ENCODE measurements around the gene SAPCD2. TPM values are rescaled to one million over a fixed set of nuclear protein-coding genes. Genes with fewer than 3 reads are reported as not detected.

The SAPCD2 gene
- total and polyA plus RNA-seq, 2 of the 4 experiments (the other 2 are of a cell fraction): 3.4 to 4.9 TPM

GRCh38 chr9:137110911-137111787, 40.8 kb upstream of the SAPCD2 start:
- no peak overlapping the region for H3K14ac ChIP-seq (replicated peaks; ENCODE audit: low read depth, low read length)
- dilution Hi-C loops (cut with HindIII; ENCODE audit: low sequenced_read_pairs, unreplicated experiment): no loop called here
- no peak overlapping the region for H3K18ac ChIP-seq (ENCODE audit: low read depth, low read length)
- H3K9ac ChIP-seq (ENCODE audit: low read depth, low read length): no peak overlapping the region
- H3K56ac ChIP-seq (ENCODE audit: extremely low read depth, insufficient read depth, low read length): no peak overlapping the region
- no peak overlapping the region for H2BK15ac ChIP-seq (ENCODE audit: low read depth, low read length)
- CTCF ChIA-PET: no interaction called here
- no peak overlapping the region for H3K23ac ChIP-seq (ENCODE audit: low read depth, low read length)
- no peaks in the 10 kb centered on the region for H4K20me1 ChIP-seq (ENCODE audit: insufficient read depth, low read length)
- no peak overlapping the region for H4K8ac ChIP-seq (ENCODE audit: low read depth in 2 of 2, low read length in 2 of 2)
- TF ChIP-seq SMC3 (IDR thresholded peaks at IDR 0.05; ENCODE audit: low read depth, low read length): no peak
- no peak for TF ChIP-seq MXI1 (IDR thresholded peaks at IDR 0.05; ENCODE audit: borderline replicate concordance, low read depth, low read length)
- no peak for TF ChIP-seq RFX5 (IDR thresholded peaks at IDR 0.05; ENCODE audit: low read depth, low read length)
- TF ChIP-seq CEBPB (IDR thresholded peaks at IDR 0.05; ENCODE audit: low read depth, low read length): no peak
- TF ChIP-seq NFE2L2 (IDR thresholded peaks at IDR 0.05; ENCODE audit: low read depth, low read length): no peak
- no peak for TF ChIP-seq BHLHE40 (IDR thresholded peaks at IDR 0.05; ENCODE audit: low read depth, low read length)
- TF ChIP-seq MAZ (IDR thresholded peaks at IDR 0.05; ENCODE audit: borderline replicate concordance, low read depth, low read length): no peak
- H3K4ac ChIP-seq (ENCODE audit: low read depth, low read length): no peak overlapping the region
- H2AK5ac ChIP-seq (ENCODE audit: low read depth, low read length): no peak overlapping the region
- H3K9me1 ChIP-seq (ENCODE audit: insufficient read depth, low read length): no peaks in the 10 kb centered on the region
- H4K91ac ChIP-seq (ENCODE audit: insufficient read depth, low read depth, low read length): no peak overlapping the region
- H3K4me1 ChIP-seq (ENCODE audit: control insufficient read depth, insufficient read depth, low read length): peaks cover 6% of the 10 kb centered on the region
- no peak overlapping the region for H3K4me2 ChIP-seq (ENCODE audit: low read depth, low read length)
- no peak for ATAC-seq (ENCODE audit: low read depth)
- no peak overlapping the region for H2BK20ac ChIP-seq (ENCODE audit: low read depth, low read length)
- no peaks in the 10 kb centered on the region for H3K27me3 ChIP-seq (ENCODE audit: control insufficient read depth, insufficient read depth, low read length)
- DNase-seq: no peak
- no peak overlapping the region for H4K5ac ChIP-seq (ENCODE audit: low read depth, low read length)
- H3K79me1 ChIP-seq (ENCODE audit: low read depth in 1 of 2, low read length in 2 of 2): 0 out of 4 replicates have a peak, but pooled peaks cover 0 to 3% of the 10 kb centered on the region in 2 experiments
- 82% methylated on average over 13 of the region's 28 CpGs; no CpG with 5 or more reads in 1 of the 2 experiments for WGBS, 2 experiments (ENCODE audit: extremely low coverage in 2 of 2, insufficient read length in 1 of 2)
- H3K9me3 ChIP-seq (ENCODE audit: control insufficient read depth, insufficient read depth, low read length): no peaks in the 10 kb centered on the region
- no peak overlapping the region for H2AK9ac ChIP-seq (replicated peaks; ENCODE audit: low read depth, low read length, poor library complexity)
- no peak overlapping the region for H3K4me3 ChIP-seq (ENCODE audit: insufficient read depth, low read depth, low read length)
- in situ Hi-C loops (cut with MboI; ENCODE audit: low sequenced_read_pairs): no loop called here
- H2BK5ac ChIP-seq (ENCODE audit: low read depth, low read length, poor library complexity, severe bottlenecking): no peak overlapping the region
- H3K36me3 ChIP-seq (ENCODE audit: control insufficient read depth, insufficient read depth, low read length): peaks cover 54% of the 10 kb centered on the region
- POLR2A ChIA-PET (ENCODE audit: unreplicated experiment): no interaction called here
- BruUV-seq (replicated peaks): no TSS peak
- intact Hi-C loops (cut with micrococcal nuclease): no loop called here
- no peak overlapping the region for H2AFZ ChIP-seq (replicated peaks; ENCODE audit: low read length, poor library complexity)
- no peak overlapping the region for H3K27ac ChIP-seq (ENCODE audit: insufficient read depth, low read length)
- H2BK120ac ChIP-seq (ENCODE audit: low read depth, low read length): no peak overlapping the region
